Heart right ventricle (tissue), 16 donors: ENCODE results near the gene SLC1A7. TPM values are rescaled to one million over a fixed set of nuclear protein-coding genes. Genes with fewer than 3 reads are reported as not detected.
A peak's percentile ranks its signal among the peaks of the same experiment; 100 is the strongest.

ENCODE experiments used
- ATAC-seq, 8 donors: fragments of 200-7000 bp; cut with Tn5 transposase; one replicate each; pipeline ENCODE4 v1.9.1; 2020; ENCODE audit warnings: mild to moderate bottlenecking in 8 of 8, moderate library complexity in 8 of 8, moderate number of reproducible peaks in 1 of 8
- DNase-seq, 2 donors: peaks; one replicate each; pipeline ENCODE4 v3.0.0-alpha.2; 2020
- H3K27ac ChIP-seq, 10 donors: fragments of 200-600 bp; sonication (generic) in 2 of 10; one replicate each; pipeline versions ENCODE4 v1.5.0 to v1.8.0; 2020 to 2022; ENCODE audit warnings: mild to moderate bottlenecking in 3 of 10
- H3K27me3 ChIP-seq, 7 donors: fragments of 200-600 bp; one replicate each; pipeline ENCODE4 v1.8.0; 2021 to 2022; ENCODE audit warnings: mild to moderate bottlenecking in 2 of 7
- H3K36me3 ChIP-seq, 9 donors: fragments of 200-600 bp; sonication (generic) in 1 of 9; one replicate each; pipeline versions ENCODE4 v1.5.0 to v1.8.0; 2020 to 2022; ENCODE audit warnings: mild to moderate bottlenecking in 2 of 9
- H3K4me1 ChIP-seq, 9 donors: fragments of 200-600 bp; sonication (generic) in 1 of 9; one replicate each; pipeline versions ENCODE4 v1.5.0 to v1.8.0; 2020 to 2022; ENCODE audit warnings: mild to moderate bottlenecking in 4 of 9
- H3K4me3 ChIP-seq, 10 donors: fragments of 200-600 bp; sonication (generic) in 2 of 10; one replicate each; pipeline versions ENCODE4 v1.5.0 to v1.8.0; 2020 to 2022; ENCODE audit warnings: mild to moderate bottlenecking in 7 of 10, moderate library complexity in 2 of 10
- H3K9me3 ChIP-seq, 11 donors: fragments of 200-600 bp in 10 of 11; sonication (generic) in 2 of 11; one replicate each; pipeline versions ENCODE4 v1.5.0 to v1.8.0; 2013 to 2022; ENCODE audit warnings: mild to moderate bottlenecking in 2 of 11, control low read depth in 1 of 11, moderate library complexity in 1 of 11
- CTCF ChIP-seq, 9 donors: fragments of 200-600 bp; sonication (generic) in 2 of 9; IDR thresholded peaks; one replicate each; pipeline versions ENCODE4 v1.5.0 to v1.8.0; 2021 to 2022; ENCODE audit warnings: antibody characterized with exemption in 9 of 9, mild to moderate bottlenecking in 5 of 9, moderate library complexity in 1 of 9
- WGBS, 2 donors: extraction: QIAGEN DNeasy Blood & Tissue Kit; methylation state at CpG; one replicate each; pipeline ENCODE4 v1.1.7; 2013; ENCODE audit warnings: inconsistent platforms in 1 of 2; 5-methylcytosine and 5-hydroxymethylcytosine counted together
- intact Hi-C, 10 donors: fragments of 100-400 bp; cut with DNase I; formaldehyde crosslinking; loops; one replicate each; pipeline versions ENCODE4 v1.11.1 to v1.14.2; 2022
- polyA plus RNA-seq, 2 donors: library from polyadenylated mRNA; stranded (reverse); fragments of 200-250 nt; gene quantifications; one replicate each; pipeline ENCODE4 v1.2.3, GENCODE V29; 2013
- total RNA-seq, 10 donors: library from RNA; stranded (reverse); fragmentation: NEBNext Ultra II Directional in 3 of 10; extraction: Animal tissue kit (Norgen Biotek cat#: 25700) in 3 of 10; gene quantifications; one replicate each; pipeline versions ENCODE4 v1.2.1 to v1.2.4, GENCODE V29; 2021 to 2023
- donor health status: Arrhythmogenic right ventricular cardiomyopathy.
- donor health status: ischemic (EF 13 %, LVEDD 7.1; RV severe dilation, severe dysfunction).
- donor health status: healthy with polysubstance abuse.
- donor health status: DM: no; HTN: yes; CAD: no.
- donor health status: DM: no; HTN: no; CAD: no.
- donor health status: ischemic (EF 25% LVEDD 6.9; RV normal size, moderate dysfunction).
- donor health status: ischemic (EF 25% LVEDD 5.7; RV mildly dilated, moderate dysfunction).
- donor health status: healthy.
- donor health status: DM: yes; HTN: yes; CAD: no.
- donor health status: Ischemic cardiomyopathy.
- donor health status: ischemic (EF 35%, LVEDD 5.7; RV mildly dilated, moderate dysfunction).
- donor health status: nonischemic (EF 11% LVEDD 7.7; RV severe dilation, severe dysfunction).
- donor health status: DM: yes; HTN: yes; CAD: no.
- donor health status: PGD.
- donor health status: ischemic (EF 29% LVEDD 5.4; RV normal size, mild dysfunction).
- donor health status: nonischemic (EF 23%, LVEDD 6.1; RV moderate dilation, normal function).

Gene SLC1A7
- total and polyA plus RNA-seq, 12 donors, result 0.04 to 2.0 (median 0.42) TPM

GRCh38 chr1:53131590-53131938 is 10.9 kb downstream of the SLC1A7 start:
- Histone ChIP-seq H3K36me3 (no peaks in the 10 kb centered on the region), H3K4me3 (no peak overlapping the region), H3K9me3 (no peaks in the 10 kb centered on the region), H3K27ac (peak overlapping the region in 2 of 10 donors; percentile 35 to 65), H3K4me1 (peaks cover 0 to 26% (median 0%) of the 10 kb centered on the region in 9 donors), H3K27me3 (no peaks in the 10 kb centered on the region)
- ATAC-seq (no peak), DNase-seq (no peak)
- no peak for TF ChIP-seq CTCF (IDR thresholded peaks at IDR 0.05)
- intact Hi-C loops, result no loop called here
- 83 to 89% methylated on average over 2 of the region's 2 CpGs for WGBS, 2 donors

DNA sequence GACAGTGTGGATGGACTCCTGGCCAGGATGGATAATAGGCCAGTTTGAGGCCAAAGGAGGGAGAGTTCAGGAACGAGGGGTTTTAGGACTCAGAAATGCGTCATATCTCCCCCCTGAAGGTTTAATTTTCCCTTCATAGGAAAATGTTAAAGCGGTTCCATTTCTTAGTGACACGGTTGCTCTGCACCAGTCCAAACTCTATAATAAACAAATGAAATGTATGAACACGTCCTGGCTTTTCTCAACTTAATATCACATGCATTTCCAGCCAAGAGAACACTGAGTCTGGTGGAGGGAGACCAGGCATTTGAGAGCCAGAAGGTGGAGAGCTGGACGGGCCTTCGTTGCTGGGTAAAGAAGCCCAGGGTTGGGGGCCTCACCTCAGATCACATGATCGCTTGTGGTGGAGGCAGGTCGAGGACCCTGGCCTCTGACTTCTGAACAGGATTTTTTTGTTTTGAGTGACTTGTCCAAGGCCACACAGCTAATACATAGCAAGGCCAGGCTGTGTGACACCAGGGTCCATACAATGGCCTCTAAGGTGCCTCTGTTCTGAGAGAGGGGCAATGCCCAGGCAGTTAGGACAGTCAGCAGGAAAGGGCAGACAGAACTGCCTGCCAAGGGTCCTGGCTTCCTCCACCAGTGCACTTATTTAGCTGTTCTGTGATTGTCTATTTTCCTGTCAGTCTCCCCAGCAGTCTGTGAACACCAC is 11.4 kb downstream of the SLC1A7 start:
- peak in 2 of 8 donors; percentile 28 to 57 for ATAC-seq
- no peak for DNase-seq
- Histone ChIP-seq H3K36me3 (no peaks in the 10 kb centered on the region), H3K4me3 (no peak overlapping the region), H3K9me3 (no peaks in the 10 kb centered on the region), H3K27me3 (no peaks in the 10 kb centered on the region), H3K4me1 (peaks cover 0 to 31% (median 4%) of the 10 kb centered on the region in 9 donors), H3K27ac (peak overlapping the region in 5 of 10 donors; percentile 28 to 65 (median 38))
- 76 to 81% methylated on average over 9 of the region's 9 CpGs for WGBS, 2 donors
- intact Hi-C loops, result no loop called here
- no peak for TF ChIP-seq CTCF (IDR thresholded peaks at IDR 0.05)

GRCh38 chr1:53130598-53130877 is 11.9 kb downstream of the SLC1A7 start:
- no peak for DNase-seq
- H3K27ac ChIP-seq, result peak overlapping the region in 5 of 10 donors; percentile 28 to 65 (median 38)
- no peaks in the 10 kb centered on the region for H3K36me3 ChIP-seq
- no peaks in the 10 kb centered on the region for H3K27me3 ChIP-seq
- no peak overlapping the region for H3K4me3 ChIP-seq
- intact Hi-C loops, result no loop called here
- peaks cover 0 to 32% (median 8%) of the 10 kb centered on the region in 9 donors for H3K4me1 ChIP-seq
- no peak for ATAC-seq
- TF ChIP-seq CTCF (IDR thresholded peaks at IDR 0.05), result no peak
- no peaks in the 10 kb centered on the region for H3K9me3 ChIP-seq
- WGBS, 2 donors, result 88 to 96% methylated on average over 1 of the region's 1 CpG

- H3K36me3 ChIP-seq, result no peaks in the 10 kb centered on the region
- peak overlapping the region in 5 of 10 donors; percentile 28 to 65 (median 38) for H3K27ac ChIP-seq
- DNase-seq (no peak), ATAC-seq (no peak)
- intact Hi-C loops, result no loop called here
- H3K4me1 ChIP-seq, result peaks cover 0 to 34% (median 13%) of the 10 kb centered on the region in 9 donors
- WGBS, 2 donors, result 80 to 86% methylated on average over 12 of the region's 12 CpGs
- H3K9me3 ChIP-seq, result no peaks in the 10 kb centered on the region
- H3K27me3 ChIP-seq, result no peaks in the 10 kb centered on the region
- no peak overlapping the region for H3K4me3 ChIP-seq
- no peak for TF ChIP-seq CTCF (IDR thresholded peaks at IDR 0.05)
Observed at GRCh38 chr1:53129891-53130597, 12.4 kb downstream of the SLC1A7 start.
